ENCODE measurements around the gene NPLOC4.

Gene NPLOC4

DNA sequence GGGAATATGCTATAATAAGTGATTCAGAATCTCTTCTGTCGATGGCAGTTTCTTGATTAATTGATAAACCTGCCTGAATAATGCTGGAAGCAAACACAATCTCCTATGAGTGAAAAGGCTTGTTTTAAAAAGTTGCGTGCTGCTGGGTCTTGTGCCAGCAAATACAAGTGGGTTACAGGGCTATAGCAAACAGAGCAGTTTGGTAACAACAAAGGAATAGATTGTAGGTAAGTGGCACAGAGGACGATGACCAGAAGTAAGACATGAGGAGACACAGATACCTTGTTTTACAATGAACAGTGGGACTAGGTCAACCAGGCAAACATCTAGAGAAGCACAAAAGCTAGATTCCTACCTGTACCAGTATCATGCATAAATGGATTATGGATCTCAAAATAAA, 61.1 kb downstream of the NPLOC4 start:
- H3K27ac ChIP-seq = peak overlapping the region; percentile 57
- TF ChIP-seq, protein P1, sequence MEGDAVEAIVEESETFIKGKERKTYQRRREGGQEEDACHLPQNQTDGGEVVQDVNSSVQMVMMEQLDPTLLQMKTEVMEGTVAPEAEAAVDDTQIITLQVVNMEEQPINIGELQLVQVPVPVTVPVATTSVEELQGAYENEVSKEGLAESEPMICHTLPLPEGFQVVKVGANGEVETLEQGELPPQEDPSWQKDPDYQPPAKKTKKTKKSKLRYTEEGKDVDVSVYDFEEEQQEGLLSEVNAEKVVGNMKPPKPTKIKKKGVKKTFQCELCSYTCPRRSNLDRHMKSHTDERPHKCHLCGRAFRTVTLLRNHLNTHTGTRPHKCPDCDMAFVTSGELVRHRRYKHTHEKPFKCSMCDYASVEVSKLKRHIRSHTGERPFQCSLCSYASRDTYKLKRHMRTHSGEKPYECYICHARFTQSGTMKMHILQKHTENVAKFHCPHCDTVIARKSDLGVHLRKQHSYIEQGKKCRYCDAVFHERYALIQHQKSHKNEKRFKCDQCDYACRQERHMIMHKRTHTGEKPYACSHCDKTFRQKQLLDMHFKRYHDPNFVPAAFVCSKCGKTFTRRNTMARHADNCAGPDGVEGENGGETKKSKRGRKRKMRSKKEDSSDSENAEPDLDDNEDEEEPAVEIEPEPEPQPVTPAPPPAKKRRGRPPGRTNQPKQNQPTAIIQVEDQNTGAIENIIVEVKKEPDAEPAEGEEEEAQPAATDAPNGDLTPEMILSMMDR (IDR thresholded peaks at IDR 0.05) = no peak
- no peak for TF ChIP-seq ZFX (IDR thresholded peaks at IDR 0.05; ENCODE audit: borderline replicate concordance)

DNA sequence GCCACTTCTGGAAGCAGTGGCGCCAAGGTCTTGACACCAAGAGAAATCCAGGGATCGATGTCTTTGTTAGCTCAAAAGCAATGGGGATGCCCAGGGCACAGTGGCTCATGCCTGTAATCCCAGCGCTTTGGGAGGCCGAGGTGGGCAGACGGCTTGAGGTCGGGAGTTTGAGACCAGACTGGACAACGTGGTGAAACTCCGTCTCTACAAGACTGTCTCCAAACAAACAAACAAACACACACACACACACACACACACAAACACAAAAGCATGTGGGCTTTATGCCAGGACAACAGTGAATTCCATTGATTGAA, 62.3 kb downstream of the NPLOC4 start:
- no peak for TF ChIP-seq ZFX (IDR thresholded peaks at IDR 0.05; ENCODE audit: borderline replicate concordance)
- TF ChIP-seq, protein P1 (IDR thresholded peaks at IDR 0.05) = no peak
- peak overlapping the region; percentile 57; the same call in 1 of the 2 replicates for H3K27ac ChIP-seq

DNA sequence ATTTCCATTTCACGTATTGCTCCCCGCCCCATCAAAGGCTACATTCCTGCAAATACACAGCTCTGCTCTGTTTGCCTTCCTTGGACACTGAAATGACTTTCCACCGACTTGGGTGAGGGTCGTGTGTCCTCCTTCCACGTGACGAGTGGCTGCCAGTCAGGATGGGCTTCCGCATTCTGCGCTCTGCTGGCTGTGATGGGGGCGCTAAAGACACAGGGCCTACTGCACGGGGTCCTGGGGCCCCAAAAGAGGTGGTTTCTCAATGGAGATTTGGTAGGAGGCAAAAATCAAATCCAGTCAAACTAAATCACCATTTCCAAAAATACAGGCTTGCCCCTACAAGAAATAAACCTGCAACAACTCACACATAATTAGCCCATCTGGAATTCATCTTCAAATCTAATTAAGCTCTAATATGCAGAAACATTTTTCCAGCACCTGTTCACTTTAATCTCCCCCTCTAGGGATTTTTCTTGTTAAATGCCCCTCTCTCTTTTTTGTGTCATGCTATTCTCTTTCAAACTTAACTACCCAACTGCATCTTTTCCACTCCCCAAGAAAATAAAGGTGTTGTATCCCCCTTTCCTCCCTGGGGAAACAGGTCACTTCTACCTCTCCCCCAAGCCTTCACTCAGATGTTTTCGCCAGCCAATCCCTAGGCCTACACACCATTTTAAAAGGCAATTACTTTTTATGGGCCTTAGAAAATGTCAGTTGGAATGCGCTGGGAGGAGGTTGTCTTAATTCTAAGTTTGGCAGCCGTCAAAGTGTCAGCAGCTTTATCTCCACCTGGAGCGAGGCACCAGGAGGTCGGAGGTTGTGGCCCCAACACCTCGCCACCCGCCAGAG, 62.9 kb downstream of the NPLOC4 start:
- H3K27ac ChIP-seq = peak overlapping the region; percentile 57; the same call in 1 of the 2 replicates
- TF ChIP-seq, protein P1 (IDR thresholded peaks at IDR 0.05) = no peak
- no peak for TF ChIP-seq ZFX (IDR thresholded peaks at IDR 0.05; ENCODE audit: borderline replicate concordance)

DNA sequence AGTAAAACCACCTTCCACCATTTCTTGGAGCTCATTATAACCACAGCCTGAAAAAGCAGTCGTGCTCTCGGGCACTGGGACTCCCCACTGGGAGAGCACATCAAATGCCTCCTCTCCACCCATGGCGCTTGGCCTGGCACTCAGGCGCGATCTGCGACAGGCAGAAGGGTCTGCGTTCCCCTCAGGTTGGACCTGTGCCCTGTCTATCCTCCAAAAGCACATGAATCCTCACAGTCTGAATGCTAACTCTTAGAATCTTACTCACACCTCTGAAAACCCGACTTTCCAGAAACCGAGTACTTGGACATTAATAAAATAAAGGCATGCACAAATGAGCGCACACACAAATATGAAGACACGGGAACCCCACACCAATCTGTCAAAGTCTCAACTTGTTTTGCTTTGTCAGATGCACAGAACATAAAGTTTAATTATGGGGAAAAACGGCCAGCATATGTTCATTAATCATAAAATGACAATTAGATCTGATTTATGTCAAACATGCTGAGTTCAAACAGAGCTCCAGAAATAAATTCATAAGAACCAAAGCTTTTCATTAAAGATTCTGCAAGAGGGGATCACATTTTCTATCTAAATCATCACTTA, 64.2 kb downstream of the NPLOC4 start:
- TF ChIP-seq ZFX (IDR thresholded peaks at IDR 0.05; ENCODE audit: borderline replicate concordance) = no peak
- H3K27ac ChIP-seq = no peak overlapping the region

DNA sequence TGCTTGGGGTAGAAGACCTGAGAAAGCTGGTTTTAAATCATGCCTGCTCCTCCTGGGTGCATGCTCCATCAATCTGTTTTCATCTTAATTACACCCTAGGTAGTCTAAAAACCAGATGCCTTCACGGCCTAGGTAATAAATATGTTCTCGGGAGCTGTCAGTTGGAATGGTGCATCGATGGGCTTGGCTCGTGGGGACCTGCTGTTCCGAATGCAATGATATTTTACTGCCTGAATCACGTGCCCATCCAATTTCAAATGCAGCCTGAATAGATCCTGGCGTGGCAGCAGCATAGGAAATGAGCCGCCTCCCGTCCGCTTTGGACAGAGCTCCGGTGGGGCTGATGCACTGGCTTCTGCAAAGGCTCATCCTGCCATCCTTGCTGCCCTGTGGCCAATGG, 65.9 kb downstream of the NPLOC4 start:
- TF ChIP-seq, protein P1 (IDR thresholded peaks at IDR 0.05) = no peak
- no peak for TF ChIP-seq ZFX (IDR thresholded peaks at IDR 0.05; ENCODE audit: borderline replicate concordance)

DNA sequence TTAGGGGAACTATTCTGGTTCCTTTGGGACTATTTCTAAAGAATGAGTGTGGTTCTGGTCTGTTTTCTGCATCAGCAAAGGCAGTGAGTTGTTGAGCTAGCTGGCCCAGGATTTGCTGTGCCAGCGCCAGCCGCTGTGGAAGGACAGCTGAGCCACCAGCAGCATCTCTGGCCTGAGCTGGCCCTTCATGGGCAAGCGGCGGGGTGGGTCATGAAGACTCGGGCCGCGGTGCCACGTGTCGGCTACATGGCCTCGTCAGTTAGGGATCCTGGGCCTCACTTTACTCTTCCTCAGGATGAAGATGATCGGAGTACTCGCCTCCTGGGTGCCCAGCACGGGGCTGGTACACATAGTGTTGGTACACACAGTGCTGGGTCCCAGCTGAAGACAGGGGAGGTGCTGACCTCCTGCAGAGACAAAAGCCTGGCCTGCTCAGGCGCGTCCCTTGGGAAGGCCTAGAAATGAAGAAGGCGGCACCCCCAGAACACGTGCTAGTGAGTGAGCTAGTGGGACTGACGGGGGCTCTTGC, 66.9 kb downstream of the NPLOC4 start:
- TF ChIP-seq ZFX (IDR thresholded peaks at IDR 0.05; ENCODE audit: borderline replicate concordance) = no peak
- TF ChIP-seq, protein P1 (IDR thresholded peaks at IDR 0.05) = no peak
- no peak overlapping the region for H3K27ac ChIP-seq

More for the DNA sequence above, 65.9 kb downstream of the NPLOC4 start:
- no peak overlapping the region for H3K27ac ChIP-seq

DNA sequence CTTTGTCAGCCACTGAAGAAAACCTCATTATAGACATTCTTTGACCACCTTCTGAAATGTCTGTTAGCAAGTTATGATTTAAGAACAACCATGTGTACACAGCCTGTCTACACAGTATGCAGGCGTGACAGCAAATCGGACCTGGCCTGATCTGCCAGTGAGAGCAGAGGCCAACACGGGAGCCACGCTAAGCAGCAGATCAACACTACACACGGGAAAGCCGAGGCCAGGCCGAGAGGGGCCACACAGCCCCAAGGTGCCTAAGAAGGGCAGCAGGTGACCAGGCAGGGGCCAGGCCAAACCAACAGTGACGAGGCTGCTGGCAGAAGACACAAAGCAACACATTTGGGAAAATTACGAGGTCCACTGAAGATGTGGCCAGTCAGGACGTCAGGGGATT, 68.5 kb downstream of the NPLOC4 start:
- peak overlapping the region; percentile 72 for H3K27ac ChIP-seq

DNA sequence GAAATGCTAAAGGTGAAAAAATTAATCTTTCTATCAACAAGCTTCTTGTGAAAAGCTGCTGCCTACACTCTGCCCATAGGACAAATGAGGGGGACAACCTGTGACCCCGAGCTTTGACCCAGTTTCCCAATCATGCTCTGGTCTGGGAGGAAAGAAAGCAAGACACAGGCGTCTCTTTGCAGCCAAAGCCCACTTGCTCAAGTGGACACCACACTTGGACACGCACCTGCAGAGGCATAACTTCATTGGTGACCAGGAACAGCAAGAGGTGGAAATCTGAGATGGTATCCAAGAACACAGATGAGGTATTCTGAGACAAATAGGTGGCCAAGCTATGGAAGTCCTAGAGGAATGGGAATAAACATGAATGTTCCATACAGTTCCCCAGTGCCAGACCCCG, 69.7 kb downstream of the NPLOC4 start:
- no peak for TF ChIP-seq ZFX (IDR thresholded peaks at IDR 0.05; ENCODE audit: borderline replicate concordance)
- H3K27ac ChIP-seq = peak overlapping the region; percentile 72

More for the DNA sequence above, 68.5 kb downstream of the NPLOC4 start:
- TF ChIP-seq ZFX (IDR thresholded peaks at IDR 0.05; ENCODE audit: borderline replicate concordance) = no peak

Data from 22Rv1 (cell line).